ENCODE data around the gene TRPM3.

TRPM3 gene

DNA sequence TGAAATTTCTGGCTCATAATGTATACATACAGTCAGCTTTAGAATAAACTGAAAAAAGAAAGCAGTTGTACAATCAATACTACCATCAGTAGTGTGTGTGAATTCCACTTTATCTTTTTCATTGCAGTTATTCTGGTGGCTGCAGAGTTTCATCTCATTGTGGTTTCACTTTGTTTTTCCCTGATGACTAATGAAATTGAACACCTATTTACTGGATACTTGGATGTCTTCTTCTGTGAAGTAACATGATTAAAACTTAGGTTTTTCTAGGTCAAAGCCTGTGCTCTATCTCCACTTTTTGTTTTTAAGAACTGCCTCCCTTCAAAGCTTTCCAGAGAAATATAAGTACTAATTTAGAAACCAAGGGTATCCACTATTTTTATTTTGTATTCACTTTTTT lies 174.3 kb downstream of the TRPM3 start:
- no peak for DNase-seq (ENCODE audit: low spot score)

DNA sequence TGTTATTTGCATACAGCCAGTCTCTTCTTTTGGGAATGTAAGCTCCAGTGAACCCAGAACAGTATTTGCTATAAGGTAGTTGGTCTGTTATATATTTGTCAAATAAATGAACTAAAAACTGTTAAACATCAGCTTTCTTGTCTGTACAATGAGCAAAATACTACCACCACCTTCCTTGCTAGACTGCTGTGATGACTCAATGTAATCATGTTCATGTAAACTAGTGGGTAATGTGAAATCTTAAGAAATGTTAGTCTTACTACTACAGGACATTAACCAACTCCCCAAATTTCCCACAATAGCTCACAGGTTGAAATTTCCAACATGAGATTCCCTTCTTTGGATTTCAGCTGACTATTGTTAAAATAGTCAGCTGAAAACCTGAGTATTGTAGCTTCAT lies 176.1 kb downstream of the TRPM3 start:
- DNase-seq (ENCODE audit: low spot score) = no peak

DNA sequence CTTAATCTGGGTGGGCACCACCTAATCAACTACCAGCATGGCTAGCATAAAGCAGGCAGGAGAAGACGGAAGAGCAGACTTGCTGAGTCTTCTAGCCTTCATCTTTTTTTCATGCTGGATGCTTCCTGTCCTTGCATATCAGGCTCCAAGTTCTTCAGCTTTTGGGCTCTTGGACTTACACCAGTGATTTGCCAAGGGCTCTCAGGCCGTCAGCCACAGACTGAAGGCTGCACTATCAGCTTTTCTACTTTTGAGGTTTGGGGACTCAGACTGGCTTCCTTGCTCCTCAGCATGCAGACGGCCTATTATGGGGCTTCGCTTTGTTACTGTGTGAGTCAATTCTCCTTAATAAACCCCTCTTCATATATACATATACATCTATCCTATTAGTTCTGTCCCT lies 180.2 kb downstream of the TRPM3 start:
- no peak for DNase-seq (ENCODE audit: low spot score)

DNA sequence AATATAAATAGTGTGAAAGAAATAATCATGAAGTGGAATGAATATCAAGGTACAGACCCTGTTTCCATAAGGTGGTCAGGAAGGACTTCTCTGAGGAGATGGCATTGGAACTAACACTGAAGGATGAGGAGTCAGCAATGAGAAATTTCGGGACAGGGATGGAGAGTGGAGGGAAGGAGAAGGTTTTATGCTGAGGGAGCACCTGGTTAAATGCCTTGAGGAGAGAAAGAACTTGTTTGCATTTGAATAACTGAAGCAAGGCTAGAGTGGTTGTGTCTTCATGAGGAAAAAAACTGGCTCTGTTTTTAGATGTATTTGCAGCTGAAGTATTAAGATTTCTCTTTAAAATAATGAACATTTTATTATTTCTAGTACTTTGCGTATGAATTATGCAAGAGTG lies 180.8 kb downstream of the TRPM3 start:
- no peak for DNase-seq (ENCODE audit: low spot score)

DNA sequence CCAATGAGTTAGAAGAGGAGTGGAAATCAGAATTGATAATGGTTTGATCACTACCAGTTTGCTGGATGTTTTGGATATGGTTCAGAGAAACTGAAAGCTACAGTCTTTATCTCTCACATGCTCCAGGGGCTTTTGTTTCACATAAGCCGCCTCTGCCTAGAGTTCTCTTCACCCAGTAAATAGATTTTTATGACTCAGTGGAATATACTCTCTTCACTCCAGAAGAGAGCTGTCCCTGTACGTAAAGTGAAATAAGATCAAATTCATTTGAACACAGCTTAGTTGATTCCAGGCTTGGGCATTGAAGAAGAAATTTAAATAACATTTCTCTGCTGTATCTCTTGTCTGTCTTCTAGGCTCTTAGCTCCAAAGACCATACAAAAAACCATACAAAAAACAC lies 184.9 kb downstream of the TRPM3 start:
- no peak for DNase-seq (ENCODE audit: low spot score)

DNA sequence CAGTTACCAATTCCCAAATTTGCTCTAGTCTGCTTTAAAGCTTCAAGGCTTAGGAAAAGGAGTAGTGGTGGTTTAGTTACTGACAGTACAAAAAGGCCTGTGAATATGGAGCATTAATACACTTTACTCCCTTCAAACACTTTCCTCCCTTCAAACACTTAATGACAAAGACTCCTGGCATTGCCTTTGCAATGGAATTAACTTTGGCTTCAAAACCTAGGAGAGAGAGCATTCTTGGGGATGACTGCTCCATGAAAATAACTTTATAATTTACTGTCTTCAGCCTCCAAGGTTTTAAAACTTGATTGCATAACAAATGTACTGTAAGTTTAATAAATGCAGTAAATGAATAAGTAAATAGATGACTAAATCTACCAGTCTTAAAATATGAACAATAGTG lies 185.6 kb downstream of the TRPM3 start:
- DNase-seq (ENCODE audit: low spot score) = no peak

DNA sequence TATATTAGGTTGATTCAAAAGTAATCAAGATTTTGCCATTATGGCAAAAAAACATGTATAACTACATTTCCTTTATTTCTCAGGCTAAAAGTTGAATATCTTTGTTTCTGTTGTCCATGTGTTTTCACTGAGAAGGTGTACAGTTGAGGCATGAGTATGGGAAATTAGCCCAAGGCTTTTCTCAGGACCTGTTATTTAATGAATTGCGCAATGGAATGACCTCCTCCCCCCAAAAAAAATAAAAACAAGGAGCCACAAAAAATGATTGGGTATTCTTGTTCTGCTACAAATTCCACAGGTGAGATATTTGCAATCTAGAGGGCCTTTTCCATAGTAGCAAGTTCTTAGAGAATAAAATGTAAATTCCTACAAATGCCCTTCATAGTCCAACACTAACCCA lies 186.8 kb downstream of the TRPM3 start:
- DNase-seq (ENCODE audit: low spot score) = no peak

DNA sequence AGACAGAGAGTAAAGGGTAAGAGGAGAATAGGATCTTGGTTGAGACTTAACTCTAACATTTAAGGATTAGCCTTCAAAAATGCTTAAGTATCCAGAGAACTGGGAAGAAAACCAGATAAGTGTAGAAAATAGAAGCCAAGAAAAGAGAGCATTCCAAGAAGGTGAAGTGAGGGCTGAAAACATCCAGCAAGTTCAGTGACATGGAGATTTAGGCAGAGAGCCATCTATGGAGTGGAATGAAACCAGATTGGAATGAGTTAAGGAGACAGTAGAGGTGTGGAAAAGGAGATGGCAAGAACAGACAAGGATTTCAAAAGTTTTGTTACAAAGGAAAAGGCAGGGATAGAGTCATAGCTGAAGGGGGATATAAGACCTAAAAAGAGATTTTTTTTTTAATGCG lies 188.1 kb downstream of the TRPM3 start:
- no peak for DNase-seq (ENCODE audit: low spot score)

DNA sequence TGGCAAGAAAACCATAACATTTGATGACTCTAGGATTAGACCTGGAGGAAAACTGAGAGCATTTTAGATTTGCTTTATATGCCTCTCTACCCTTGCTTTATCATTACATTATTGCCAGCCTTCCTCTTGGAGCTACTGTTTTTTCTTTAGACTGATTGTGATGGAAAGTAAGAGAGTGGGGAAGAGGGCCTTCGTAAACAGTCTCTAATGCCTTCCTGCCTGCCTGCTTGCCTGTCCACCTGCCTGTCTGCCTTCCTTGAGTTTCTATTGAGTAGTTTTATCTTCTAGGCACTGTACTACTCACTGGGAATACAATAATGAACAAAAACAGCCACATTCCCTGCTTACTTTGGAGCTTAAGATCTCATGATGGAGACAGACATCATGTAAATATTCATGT lies 189.3 kb downstream of the TRPM3 start:
- DNase-seq (ENCODE audit: low spot score) = no peak

DNA sequence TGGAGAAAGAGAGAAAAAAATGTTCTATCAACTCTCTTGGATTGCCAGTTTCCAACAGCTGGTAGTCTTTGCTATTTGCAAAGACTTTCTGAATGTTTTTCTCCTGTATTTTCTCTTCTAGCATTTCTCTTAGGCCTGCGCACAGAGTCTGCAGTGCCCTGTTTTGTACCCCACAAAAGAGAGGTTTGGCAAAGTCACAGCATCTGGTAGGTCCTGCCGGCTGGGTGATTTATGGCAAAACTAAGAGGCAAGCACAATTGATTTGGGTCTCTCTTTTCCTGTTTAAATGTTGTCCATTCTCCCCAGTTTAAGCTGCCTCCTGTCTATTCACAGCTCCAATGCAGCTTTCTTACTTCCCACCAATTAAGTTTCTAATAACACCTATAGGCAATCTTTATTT lies 193.9 kb downstream of the TRPM3 start:
- no peak for DNase-seq (ENCODE audit: low spot score)

DNA sequence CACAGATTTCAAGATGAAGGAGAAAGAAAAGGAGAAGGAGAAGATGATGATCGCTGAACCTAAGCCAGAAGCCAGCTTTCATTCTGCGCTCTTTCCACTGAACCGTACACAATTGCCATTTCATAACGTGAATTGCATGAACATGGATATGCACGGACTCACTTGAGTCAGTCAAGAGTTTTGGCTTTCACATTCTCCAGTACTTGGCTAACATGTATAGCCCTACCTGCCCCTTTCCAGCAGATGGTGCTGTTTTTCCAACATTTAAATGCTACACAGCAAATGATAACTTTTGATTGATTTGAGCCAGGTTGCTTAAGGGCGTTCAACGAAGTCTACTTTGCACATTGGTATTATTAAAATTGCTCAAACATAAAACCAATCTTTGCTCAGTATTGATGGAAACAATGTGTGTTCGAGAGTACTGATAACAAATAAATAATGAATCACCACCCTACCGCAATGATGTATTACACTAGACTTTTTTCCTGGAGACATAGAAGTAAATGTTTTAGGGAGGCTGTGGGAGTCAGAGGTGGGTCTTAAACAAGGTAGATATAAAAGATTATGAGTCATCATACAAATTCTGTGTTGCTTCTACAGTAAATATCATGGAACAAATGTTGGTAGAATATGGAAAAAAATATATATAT lies 196.4 kb downstream of the TRPM3 start:
- DNase-seq (ENCODE audit: low spot score) = peak; percentile 39

DNA sequence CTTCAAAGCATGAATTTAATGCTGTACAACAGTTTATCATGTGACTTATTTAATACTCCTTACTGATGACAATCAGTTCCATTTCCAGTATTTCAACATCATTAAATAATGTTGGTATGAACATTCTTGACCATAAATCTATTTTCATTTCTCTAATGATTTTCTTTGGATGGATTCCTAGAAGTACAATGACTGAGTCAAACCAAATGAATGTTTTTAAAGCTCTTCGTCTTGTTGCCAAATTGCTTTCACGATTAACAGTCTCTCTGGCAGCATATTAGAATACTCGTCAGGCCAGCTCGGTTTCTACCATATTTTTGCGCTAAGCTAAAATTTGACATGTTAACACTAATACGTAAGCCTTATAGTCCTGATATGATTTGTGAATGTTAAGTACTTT lies 197.0 kb downstream of the TRPM3 start:
- DNase-seq (ENCODE audit: low spot score) = no peak

DNA sequence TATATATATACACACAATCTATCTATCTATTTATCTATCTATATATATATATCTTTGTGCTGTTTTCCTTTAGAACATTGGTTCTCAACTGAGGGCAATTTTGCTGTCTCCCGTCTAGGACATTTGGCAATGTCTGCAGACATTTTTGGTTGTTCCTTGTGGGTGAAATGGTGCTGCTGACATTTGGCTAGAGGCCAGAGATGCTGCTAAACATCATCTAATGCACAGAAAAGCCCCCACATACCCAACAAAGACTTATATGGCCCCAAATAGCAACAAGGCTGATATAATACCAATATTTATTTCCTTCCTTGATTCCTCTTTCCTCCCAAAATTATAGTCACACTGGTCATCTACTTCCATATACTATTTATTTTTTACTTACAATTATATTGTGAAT lies 197.5 kb downstream of the TRPM3 start:
- DNase-seq (ENCODE audit: low spot score) = no peak

DNA sequence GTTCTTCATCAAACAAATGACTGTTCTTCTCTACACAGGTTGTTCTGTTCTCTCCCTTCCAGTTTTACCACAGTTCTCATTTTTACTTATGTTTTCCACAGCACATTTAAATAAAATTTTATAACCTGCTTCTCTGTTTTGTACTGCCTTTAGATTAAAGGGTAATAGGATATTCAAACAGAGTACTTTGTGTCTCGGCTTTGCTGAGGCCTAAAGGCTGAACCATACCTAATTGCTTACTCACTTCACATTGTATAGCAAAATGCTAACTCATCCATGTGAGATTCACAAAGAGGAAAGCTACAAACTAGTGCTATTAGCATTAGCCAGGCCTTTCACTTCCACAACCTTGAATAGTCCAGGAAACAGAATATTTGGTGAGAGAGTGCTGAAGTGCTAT lies 200.3 kb downstream of the TRPM3 start:
- no peak for DNase-seq (ENCODE audit: low spot score)

DNA sequence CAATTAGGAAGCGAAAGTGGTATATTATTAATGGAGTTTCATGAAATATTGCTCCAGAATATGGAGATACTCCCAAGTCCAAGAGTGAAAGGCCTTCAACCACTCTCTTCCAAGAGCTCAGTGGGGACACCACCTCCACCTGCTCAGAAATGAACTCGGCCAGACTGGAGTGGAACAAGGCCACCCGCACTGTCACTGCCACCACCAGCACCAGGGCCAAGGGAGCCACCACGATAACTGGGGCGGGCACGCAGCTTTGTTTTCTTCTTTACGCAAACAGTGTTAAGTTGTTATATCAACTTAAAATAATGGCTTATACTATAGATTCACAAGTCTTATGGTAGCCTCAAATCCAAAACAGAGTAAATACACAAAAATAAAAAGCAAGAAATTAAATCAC lies 204.1 kb downstream of the TRPM3 start:
- no peak for DNase-seq (ENCODE audit: low spot score)

DNA sequence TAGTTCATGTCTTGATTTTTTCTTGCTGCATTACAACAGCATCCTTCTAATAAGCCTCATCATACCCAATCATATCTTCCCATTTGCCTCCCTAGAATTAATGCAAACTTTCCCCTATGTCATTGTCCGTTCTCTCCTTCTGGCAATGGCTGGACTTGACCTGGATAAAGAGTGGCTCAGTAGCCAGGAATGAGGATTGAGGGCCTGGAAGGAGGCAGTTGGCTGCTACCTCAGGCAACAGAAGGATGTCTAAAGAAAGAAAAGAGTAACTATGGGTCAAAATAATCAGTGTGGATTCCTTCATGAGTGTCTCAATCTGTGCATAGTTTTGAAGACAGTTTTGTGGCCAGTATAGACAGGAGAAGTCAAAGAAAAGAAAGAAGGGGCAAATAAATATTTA lies 209.6 kb downstream of the TRPM3 start:
- DNase-seq (ENCODE audit: low spot score) = no peak

DNA sequence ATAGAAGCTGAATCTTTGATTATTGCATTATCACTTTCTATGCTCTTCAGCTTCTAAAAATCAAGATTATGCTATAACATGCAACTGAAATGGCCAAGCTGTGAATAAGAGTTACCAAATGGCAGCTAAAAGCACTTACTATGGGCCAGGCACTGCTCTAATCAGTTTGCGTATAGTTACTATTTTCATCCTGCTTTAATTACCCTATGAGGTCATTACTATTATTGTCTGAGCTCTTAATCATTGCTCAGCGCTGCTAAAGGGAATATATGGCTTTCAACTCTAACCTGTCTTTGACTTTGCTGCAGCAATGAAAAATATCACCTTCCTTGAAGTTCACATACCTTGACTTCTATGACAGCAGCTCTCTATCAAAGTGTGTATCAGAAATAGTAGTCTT lies 210.8 kb downstream of the TRPM3 start:
- no peak for DNase-seq (ENCODE audit: low spot score)

DNA sequence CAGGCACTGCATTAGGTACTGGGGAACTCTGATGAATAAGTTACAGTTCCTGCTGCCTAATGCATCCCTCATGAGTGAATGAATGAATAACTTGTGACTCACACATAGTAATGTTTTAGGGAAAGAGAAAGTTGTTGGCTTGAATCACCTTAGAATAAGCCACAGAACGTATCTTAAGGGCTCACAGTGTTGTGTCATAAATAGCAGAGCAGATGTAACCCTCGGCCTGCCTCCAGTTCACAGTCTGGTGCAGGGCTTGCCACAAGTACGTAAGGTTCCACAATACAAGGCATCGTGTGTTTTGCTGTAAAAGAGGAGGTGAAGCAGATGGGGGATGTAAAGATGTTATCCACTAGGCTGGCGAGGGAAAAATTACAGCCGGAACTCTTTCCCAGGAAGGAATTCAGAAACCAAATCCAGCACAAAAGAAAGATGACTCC lies 218.7 kb downstream of the TRPM3 start:
- no peak for DNase-seq (ENCODE audit: low spot score)

DNA sequence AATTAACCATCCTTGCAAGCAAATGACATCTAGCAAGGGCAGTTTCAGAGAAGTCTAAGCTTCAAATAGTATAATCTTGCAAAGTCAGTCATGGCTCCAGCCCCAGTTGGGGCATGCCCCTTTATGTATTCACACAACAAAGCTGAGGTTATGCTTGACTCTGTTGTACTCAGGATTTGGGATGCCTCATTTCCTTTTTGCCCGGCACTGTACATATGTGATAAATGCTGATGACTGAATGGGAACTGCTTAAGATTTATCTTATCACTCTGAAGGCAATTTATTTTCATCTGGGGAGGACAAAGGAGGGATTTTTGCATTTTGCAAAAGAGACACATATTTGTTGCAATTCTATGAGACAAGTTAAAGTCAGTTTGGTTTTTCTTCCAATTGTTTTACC lies 219.2 kb downstream of the TRPM3 start:
- no peak for DNase-seq (ENCODE audit: low spot score)

DNA sequence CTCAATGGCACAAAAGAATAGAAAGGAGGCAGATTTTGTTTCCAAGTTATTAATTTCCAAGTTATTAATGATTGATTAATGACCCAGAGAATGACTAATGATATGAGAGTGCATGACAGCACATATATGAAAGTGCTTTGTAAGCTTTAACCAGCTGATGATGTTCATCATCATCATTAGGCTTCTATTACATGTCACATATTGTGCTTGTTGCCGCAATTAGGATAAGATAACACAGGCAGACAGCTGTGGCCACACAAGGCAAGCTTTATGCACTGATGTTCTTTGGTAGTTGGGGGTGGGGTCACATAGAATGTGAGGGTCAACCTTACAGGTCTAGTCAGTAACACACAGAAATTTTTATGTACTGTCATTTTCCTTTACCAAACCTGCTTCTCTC lies 219.7 kb downstream of the TRPM3 start:
- DNase-seq (ENCODE audit: low spot score) = no peak

DNA sequence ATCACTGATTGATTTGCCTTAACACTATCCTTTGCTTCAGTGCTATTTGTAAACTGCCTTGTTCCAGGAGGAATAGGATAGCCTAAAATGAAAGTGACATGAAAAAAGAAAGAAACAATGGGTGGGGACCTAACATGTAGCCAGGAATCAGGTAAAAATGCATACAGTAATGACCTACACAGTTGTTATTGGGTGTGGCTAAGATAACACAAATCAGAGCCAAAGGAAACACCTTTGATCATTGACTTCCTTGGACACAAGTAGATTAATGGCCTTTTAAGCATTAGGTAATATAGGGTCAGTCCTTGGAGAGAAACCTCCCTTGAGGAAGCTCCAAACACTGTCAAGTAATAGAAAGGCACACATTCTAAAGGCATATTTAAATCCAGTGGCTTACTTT lies 220.4 kb downstream of the TRPM3 start:
- DNase-seq (ENCODE audit: low spot score) = no peak

DNA sequence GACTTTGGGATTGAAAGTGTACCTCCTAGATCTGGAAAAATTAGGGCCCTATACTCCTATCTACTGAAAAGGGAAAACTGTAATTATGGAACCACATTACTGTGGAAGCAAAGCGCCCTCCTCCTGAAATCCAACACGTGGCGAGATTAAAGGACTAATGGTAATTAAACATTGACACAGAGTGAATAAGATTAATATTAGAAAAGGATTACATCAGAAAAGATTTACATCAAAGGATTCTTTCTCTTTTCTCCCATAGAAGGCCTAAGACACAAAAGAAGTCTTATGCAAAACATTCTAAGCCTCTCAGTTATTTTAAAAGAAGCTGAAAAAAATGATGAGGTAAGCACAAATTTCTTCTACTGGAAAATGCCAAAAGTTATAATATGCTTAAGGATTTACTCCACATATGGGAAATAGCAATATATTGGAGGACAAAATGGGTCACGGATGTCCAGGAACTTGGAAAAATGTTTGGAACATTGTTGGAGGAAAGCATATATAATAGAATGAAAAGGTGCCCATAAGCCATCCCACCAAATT lies 227.8 kb downstream of the TRPM3 start:
- DNase-seq (ENCODE audit: low spot score) = no peak

DNA sequence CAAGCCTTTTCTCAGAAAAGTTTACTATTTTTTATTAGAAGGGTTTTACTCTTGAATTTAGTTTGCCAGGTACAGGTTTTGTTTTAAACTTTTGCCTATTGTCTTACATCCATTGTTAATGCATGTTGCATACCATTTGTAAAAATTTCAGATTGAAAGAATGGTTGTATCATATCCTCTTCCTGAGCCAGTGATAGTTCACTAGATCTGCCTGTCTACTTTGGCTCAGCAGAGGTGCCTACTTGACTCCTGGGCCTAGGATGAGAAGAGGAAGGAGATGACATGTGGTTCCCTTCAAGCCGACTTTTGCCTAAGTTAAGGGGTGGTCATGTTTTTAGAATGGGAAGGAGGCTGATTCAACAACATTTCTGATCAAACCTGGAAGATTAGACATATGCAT lies 232.9 kb downstream of the TRPM3 start:
- DNase-seq (ENCODE audit: low spot score) = no peak

DNA sequence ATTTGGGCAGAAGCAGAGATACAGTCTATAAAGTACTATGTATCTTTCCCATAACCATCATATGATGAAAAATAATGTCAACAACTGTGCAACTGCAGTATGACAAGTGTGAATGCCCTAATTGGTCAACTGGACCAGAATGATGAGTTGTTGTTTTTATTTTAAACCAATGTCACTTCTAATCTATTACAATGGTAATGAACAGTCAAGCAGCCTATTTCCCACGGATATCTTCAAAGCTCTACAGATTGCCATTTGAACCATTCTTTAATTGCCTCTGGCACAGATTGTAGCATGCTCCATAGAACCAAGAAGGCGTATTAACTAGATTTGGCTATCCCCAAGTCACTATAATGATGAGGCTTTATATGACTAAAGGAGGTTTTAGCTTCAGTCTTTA lies 233.6 kb downstream of the TRPM3 start:
- DNase-seq (ENCODE audit: low spot score) = no peak
